Measurements from ENCODE around the gene SLC28A3. TPM values are rescaled to one million over a fixed set of nuclear protein-coding genes. Genes with fewer than 3 reads are reported as not detected.
"Not testable (repeated sequence)": the region's sequence is repeated elsewhere in the genome, so short reads cannot be mapped to it uniquely, and the experiment has no call there.

Gene SLC28A3
- polyA plus RNA-seq, 1 experiment, result 0.74 TPM

DNA sequence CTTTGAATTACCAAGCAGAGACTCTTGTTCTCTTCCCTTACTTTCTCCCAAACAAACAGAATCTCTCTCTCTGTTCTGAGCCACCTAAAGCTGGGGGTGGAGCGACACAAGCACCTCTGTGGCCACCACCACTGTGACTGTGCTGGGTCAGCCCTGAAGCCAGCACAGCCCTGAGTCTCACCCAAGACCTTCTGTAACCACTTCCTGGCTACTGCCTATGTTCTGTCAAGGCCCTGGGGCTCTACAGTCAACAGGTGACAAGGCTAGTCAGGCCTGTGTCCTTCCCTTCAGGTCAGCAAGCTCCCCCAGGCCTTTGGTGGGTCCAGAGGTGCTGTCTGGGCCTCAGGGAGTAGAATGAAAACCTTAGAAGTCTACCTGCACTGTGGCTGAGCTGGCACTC lies 26.1 kb upstream of the SLC28A3 start:
- no peak overlapping the region for H3K27ac ChIP-seq (ENCODE audit: low read depth, low read length)
- no peaks in the 10 kb centered on the region for H3K27me3 ChIP-seq (ENCODE audit: control insufficient read depth, insufficient read depth, low read length)
- no peak overlapping the region for H3K4me3 ChIP-seq (ENCODE audit: low read depth, low read length)
- CTCF ChIA-PET, result no interaction called here
- TF ChIP-seq, protein P1, sequence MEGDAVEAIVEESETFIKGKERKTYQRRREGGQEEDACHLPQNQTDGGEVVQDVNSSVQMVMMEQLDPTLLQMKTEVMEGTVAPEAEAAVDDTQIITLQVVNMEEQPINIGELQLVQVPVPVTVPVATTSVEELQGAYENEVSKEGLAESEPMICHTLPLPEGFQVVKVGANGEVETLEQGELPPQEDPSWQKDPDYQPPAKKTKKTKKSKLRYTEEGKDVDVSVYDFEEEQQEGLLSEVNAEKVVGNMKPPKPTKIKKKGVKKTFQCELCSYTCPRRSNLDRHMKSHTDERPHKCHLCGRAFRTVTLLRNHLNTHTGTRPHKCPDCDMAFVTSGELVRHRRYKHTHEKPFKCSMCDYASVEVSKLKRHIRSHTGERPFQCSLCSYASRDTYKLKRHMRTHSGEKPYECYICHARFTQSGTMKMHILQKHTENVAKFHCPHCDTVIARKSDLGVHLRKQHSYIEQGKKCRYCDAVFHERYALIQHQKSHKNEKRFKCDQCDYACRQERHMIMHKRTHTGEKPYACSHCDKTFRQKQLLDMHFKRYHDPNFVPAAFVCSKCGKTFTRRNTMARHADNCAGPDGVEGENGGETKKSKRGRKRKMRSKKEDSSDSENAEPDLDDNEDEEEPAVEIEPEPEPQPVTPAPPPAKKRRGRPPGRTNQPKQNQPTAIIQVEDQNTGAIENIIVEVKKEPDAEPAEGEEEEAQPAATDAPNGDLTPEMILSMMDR (IDR thresholded peaks at IDR 0.05; ENCODE audit: low read depth, low read length), result no peak
- POLR2A ChIA-PET, result no interaction called here
- no peak for DNase-seq (ENCODE audit: low read depth, low spot score)
- H3K9me3 ChIP-seq (ENCODE audit: control insufficient read depth, insufficient read depth, low read length), result no peaks in the 10 kb centered on the region

DNA sequence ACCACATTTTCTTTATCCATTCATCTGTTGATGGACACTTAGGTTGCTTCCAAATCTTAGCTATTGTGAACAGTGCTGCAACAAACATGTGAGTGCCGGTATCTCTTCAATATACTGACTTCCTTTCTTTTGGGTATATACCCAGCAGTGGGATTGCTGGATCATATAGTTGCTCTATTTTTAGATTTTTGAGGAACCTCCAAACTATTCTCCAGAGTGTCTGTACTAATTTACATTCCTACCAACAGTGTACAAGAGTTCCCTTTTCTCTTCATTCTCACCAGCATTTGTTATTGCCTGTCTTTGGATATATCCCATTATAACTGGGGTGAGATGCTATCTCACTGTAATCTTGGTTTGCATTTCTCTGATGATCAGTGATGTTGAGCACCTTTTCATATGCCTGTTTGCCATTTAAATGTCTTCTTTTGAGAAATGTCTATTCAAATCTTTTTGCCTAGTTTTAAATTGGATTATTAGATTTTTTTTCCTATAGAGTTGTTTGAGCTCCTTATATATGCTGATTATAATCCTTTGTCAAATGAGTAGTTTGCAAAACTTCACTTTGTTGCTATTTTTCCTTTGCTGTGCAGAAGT lies 24.4 kb upstream of the SLC28A3 start:
- H3K27me3 ChIP-seq (ENCODE audit: control insufficient read depth, insufficient read depth, low read length); H3K9me3 ChIP-seq (ENCODE audit: control insufficient read depth, insufficient read depth, low read length); DNase-seq (ENCODE audit: low read depth, low spot score); H3K27ac ChIP-seq (ENCODE audit: low read depth, low read length); POLR2A ChIA-PET; H3K4me3 ChIP-seq (ENCODE audit: low read depth, low read length); CTCF ChIA-PET: not testable (repeated sequence)

DNA sequence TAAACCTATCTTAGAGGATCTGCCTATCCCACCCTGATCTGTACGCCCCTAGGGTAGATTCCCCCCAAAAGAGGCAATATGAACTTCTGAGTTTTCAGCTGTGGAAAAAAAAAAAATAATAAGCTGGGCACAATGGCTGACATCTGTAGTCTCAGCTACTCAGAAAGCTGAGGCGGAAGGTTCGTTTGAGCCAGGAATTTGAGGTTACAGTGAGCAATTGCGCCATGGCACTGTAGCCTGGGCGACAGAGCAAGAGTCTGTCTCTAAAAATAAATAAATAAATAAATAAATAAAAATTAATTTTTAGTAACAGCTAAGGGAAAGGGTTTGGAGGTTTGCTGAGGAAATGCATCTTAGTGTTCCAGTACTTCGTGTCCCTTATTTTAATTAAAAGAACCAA lies 21.1 kb upstream of the SLC28A3 start:
- POLR2A ChIA-PET, result no interaction called here
- TF ChIP-seq, protein P1 (IDR thresholded peaks at IDR 0.05; ENCODE audit: low read depth, low read length), result no peak
- Histone ChIP-seq H3K27me3 (ENCODE audit: control insufficient read depth, insufficient read depth, low read length) (no peaks in the 10 kb centered on the region), H3K4me3 (ENCODE audit: low read depth, low read length) (no peak overlapping the region), H3K9me3 (ENCODE audit: control insufficient read depth, insufficient read depth, low read length) (no peaks in the 10 kb centered on the region), H3K27ac (ENCODE audit: low read depth, low read length) (no peak overlapping the region)
- CTCF ChIA-PET, result interaction anchor here (0.6 kb wide), 3 partner anchors 40 to 786 kb away, joined by 3 to 8 read pairs (median 4); no protein-coding TSS in a partner anchor
- DNase-seq (ENCODE audit: low read depth, low spot score), result no peak

DNA sequence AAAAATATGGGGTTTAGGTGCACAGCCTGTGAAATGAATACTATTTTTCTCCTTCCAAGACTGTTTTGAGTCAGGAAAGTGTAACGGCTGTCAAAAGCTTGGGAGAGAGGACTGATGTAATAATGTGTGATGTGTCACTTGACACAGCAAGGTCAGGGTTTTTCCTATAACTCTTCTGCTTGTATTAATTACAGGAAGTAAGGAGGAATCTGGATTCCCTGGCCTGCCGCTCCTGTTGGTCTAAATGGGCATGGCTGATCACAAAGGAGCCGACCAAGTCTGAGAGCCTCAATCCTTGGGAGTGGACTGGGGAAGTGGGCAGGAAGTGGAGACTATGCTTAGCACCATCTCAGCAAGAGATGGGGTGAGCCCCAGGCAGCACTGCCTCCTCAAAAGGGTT lies 16.7 kb upstream of the SLC28A3 start:
- Histone ChIP-seq H3K27ac (ENCODE audit: low read depth, low read length) (no peak overlapping the region), H3K27me3 (ENCODE audit: control insufficient read depth, insufficient read depth, low read length) (no peaks in the 10 kb centered on the region)
- CTCF ChIA-PET, result interaction anchor here (0.7 to 1.5 kb wide), 2 partner anchors 42 to 437 kb away, joined by 3 read pairs; no protein-coding TSS in a partner anchor

DNA sequence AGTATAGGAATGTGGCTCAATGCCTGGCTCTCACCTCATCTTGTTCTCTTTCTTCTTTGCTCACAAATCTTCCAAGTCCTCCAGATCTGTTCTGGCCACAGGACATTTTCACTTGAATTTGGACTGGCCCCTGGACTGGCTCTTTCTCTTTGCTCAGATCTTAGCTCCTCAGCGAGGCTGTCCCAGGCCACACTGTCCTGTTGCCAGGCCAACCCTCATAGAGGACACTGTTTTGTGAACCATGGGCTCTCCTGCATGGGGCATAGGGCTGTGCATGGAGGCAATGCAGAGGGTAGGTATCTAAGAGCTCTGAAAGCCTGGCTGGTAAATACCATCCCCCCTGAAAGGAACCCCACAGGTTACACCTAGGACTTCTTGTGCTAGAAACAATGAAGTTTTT lies 13.5 kb upstream of the SLC28A3 start:
- Histone ChIP-seq H3K9me3 (ENCODE audit: control insufficient read depth, insufficient read depth, low read length) (no peaks in the 10 kb centered on the region), H3K4me3 (ENCODE audit: low read depth, low read length) (no peak overlapping the region), H3K27me3 (ENCODE audit: control insufficient read depth, insufficient read depth, low read length) (no peaks in the 10 kb centered on the region), H3K27ac (ENCODE audit: low read depth, low read length) (no peak overlapping the region)
- TF ChIP-seq, protein P1 (IDR thresholded peaks at IDR 0.05; ENCODE audit: low read depth, low read length), result no peak
- DNase-seq (ENCODE audit: low read depth, low spot score), result no peak
- POLR2A ChIA-PET, result no interaction called here
- CTCF ChIA-PET, result no interaction called here

More for the DNA sequence above, 16.7 kb upstream of the SLC28A3 start:
- Histone ChIP-seq H3K4me3 (ENCODE audit: low read depth, low read length) (no peak overlapping the region), H3K9me3 (ENCODE audit: control insufficient read depth, insufficient read depth, low read length) (no peaks in the 10 kb centered on the region)
- DNase-seq (ENCODE audit: low read depth, low spot score), result no peak
- POLR2A ChIA-PET, result no interaction called here
- TF ChIP-seq, protein P1 (IDR thresholded peaks at IDR 0.05; ENCODE audit: low read depth, low read length), result no peak

All from AG04450 (cell line).